Measurements from ENCODE around the gene TDRD6.

DNA sequence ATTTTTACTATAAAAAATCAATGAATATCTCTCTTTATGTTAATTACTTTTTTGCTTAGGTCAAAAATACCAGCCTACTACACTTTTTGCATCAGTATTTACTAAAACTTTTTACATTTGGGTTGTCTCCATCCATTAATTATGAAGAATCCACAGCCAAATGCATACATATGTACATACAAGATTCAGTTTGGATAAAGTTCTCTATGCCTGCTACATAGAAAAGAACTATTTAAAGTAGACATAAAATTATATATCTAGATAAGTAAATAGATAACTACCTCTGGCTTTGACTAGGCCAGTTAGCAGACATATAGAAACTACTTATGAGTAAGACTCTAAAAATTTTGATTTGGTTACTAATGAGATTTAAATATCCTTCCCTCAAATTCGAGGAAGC is 12.3 kb downstream of the TDRD6 start:
- TF ChIP-seq POLR2A (IDR thresholded peaks at IDR 0.05; ENCODE audit: low read depth, low read length) (no peak), EZH2 (IDR thresholded peaks at IDR 0.05; ENCODE audit: borderline replicate concordance, low read depth, low read length, severe bottlenecking) (no peak), POLR2AphosphoS5 (IDR thresholded peaks at IDR 0.05; ENCODE audit: insufficient read depth, low read depth, low read length) (no peak), FOS (IDR thresholded peaks at IDR 0.05; ENCODE audit: borderline replicate concordance, insufficient read depth, low read length) (no peak), GATA2 (IDR thresholded peaks at IDR 0.05; ENCODE audit: insufficient read depth, insufficient read length, low read depth, low read length) (no peak)
- TF ChIP-seq, protein P1, sequence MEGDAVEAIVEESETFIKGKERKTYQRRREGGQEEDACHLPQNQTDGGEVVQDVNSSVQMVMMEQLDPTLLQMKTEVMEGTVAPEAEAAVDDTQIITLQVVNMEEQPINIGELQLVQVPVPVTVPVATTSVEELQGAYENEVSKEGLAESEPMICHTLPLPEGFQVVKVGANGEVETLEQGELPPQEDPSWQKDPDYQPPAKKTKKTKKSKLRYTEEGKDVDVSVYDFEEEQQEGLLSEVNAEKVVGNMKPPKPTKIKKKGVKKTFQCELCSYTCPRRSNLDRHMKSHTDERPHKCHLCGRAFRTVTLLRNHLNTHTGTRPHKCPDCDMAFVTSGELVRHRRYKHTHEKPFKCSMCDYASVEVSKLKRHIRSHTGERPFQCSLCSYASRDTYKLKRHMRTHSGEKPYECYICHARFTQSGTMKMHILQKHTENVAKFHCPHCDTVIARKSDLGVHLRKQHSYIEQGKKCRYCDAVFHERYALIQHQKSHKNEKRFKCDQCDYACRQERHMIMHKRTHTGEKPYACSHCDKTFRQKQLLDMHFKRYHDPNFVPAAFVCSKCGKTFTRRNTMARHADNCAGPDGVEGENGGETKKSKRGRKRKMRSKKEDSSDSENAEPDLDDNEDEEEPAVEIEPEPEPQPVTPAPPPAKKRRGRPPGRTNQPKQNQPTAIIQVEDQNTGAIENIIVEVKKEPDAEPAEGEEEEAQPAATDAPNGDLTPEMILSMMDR (IDR thresholded peaks at IDR 0.05; ENCODE audit: extremely low read depth in 1 of 2, insufficient read depth in 1 of 2, low read depth in 1 of 2, low read length in 2 of 2): no peak
- TF ChIP-seq, protein P2, sequence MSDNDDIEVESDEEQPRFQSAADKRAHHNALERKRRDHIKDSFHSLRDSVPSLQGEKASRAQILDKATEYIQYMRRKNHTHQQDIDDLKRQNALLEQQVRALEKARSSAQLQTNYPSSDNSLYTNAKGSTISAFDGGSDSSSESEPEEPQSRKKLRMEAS (IDR thresholded peaks at IDR 0.05; ENCODE audit: insufficient read depth, insufficient read length): no peak

Measured in endothelial cell of umbilical vein (primary cell).